HG03196 (cell line): ENCODE measurements around the gene CCDC88B.

ENCODE experiments used
- ATAC-seq: cut with Tn5 transposase; IDR thresholded peaks from one replicate; pipeline ENCODE4 v1.9.1; 2021; ENCODE audit not compliant: unreplicated experiment

CCDC88B gene

DNA sequence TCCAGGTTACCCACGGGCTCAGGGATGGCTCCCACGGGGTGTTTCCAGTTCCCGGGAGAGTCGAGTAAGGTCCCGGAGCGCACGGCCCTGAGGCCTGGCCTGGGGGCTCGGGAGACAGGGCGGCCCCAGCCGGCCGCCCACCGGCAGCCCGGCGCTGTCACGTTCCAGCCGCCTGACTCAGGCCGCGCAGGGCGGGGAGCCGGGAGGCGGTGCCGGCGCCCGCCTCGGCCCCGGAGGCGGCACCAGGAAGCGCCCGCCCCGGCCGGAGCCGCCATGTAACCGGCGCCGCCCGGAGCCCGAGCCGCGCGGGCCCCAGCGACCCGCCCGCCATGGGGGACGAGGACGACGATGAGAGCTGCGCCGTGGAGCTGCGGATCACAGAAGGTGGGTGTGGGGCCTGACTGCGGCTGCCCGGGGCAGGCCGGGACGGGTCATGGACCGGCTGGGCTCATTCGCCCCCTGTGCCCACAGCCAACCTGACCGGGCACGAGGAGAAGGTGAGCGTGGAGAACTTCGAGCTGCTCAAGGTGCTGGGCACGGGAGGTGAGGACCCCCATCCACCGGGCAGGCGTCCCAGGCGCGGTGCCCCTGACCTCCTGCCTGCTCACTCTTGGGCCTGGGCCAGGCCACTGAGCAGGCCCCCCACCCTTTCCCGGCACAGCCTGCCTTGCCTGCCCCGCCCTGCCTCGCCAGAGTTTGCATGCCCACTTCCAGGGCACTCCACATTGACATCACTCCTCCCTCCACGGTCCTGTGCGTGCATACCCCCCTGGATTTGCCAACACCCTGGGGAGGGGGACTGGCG lies 19.1 kb downstream of the CCDC88B start, which contains the start of gene RPS6KA4:
TSS of gene RPS6KA4 (plus strand) at position 256 of the 805 bp plus-strand sequence. CDS start at position 330, 74 bp downstream.
- ATAC-seq = no peak

DNA sequence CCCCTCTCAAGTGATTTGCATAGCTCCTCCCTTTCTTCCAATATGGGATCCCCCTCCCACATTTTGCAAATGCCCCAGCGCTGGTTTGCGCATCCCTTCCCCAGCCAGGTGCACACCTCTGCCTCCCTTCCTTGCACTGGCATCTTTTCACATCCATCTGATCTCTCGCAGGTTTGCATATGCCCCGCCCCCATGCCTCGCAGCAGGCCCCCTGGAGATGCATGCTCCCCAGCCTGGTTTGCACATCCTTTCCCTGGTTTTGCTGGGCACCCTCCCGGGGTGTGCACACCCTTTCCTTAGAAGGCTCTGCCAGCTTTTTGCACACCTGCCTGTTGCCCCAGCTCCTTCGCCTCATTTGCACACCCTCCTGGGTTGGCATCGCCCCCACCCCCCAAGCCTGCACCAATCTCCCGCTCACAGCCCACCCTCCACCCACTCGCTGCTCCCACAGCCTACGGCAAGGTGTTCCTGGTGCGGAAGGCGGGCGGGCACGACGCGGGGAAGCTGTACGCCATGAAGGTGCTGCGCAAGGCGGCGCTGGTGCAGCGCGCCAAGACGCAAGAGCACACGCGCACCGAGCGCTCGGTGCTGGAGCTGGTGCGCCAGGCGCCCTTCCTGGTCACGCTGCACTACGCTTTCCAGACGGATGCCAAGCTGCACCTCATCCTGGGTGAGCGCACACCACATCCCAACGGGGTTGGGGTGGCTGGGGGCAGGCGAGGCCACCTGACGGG lies 19.9 kb downstream of the CCDC88B start:
- no peak for ATAC-seq

DNA sequence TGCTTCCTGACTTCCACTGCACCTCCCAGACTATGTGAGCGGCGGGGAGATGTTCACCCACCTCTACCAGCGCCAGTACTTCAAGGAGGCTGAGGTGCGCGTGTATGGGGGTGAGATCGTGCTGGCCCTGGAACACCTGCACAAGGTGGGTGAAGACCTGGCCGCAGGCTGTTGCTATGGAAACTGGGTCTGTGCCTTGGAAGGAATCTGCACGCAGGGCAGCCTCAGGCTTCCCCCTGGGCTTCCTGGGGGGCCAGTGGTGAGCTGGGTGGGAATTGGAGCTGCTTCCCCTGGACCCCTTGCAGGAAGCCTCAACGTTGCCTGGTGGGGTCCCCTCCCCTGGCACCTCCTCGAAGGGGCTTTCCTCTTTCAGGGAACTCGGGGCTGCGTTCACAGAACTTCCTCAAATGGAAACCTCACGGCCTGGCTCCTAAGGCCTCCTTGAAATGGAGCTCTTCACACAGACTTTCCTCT lies 20.5 kb downstream of the CCDC88B start:
- no peak for ATAC-seq

GRCh38 chr11:64361659-64362058 lies 21.7 kb downstream of the CCDC88B start:
- ATAC-seq = no peak

GRCh38 chr11:64362339-64362738 lies 22.3 kb downstream of the CCDC88B start:
- no peak for ATAC-seq

- ATAC-seq = no peak
Measured at GRCh38 chr11:64364435-64364834, 24.4 kb downstream of the CCDC88B start.

- no peak for ATAC-seq
Measured at GRCh38 chr11:64364911-64365310, 24.9 kb downstream of the CCDC88B start.

- no peak for ATAC-seq
Measured at GRCh38 chr11:64366751-64367150, 26.7 kb downstream of the CCDC88B start.

GRCh38 chr11:64367931-64368672 lies 28.1 kb downstream of the CCDC88B start:
- ATAC-seq = no peak

- no peak for ATAC-seq
Measured at GRCh38 chr11:64368673-64369074, 28.7 kb downstream of the CCDC88B start.

GRCh38 chr11:64369440-64370421 lies 29.7 kb downstream of the CCDC88B start:
- ATAC-seq = no peak

DNA sequence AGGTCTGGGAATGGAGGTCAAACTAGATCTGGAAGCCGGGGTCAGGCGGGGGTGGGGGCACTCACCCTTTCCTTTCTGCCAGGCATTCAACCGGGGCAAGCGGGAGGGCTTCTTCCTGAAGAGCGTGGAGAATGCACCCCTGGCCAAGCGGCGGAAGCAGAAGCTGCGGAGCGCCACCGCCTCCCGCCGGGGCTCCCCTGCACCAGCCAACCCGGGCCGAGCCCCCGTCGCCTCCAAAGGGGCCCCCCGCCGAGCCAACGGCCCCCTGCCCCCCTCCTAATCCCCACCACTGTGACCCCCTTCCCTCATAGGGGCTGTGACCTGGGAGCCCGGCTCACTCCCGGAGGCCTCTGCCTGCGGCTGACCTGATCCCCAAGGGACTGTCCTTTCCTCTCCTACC lies 31.2 kb downstream of the CCDC88B start:
- ATAC-seq = no peak

DNA sequence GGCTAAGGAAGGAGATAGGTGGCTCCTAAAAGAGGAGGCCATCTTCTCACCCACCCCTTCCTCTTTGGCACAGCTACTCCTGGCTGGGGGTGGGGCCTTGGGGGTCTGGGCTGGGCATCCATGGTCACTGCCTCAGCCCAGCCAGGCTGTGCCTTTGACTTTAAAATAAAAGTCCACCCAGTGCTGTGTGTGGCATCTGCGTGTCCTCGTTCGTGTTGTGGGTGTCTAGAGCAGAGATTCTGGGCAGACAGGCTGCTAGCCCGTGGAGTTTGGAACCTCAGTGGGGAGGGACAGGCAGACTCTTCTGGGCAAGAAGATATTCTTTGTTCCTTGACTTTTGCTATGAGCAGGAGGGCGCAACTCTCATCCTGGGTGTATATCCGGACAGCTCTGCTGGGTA lies 32.0 kb downstream of the CCDC88B start:
- no peak for ATAC-seq

GRCh38 chr11:64372802-64373597 lies 33.0 kb downstream of the CCDC88B start:
- no peak for ATAC-seq

DNA sequence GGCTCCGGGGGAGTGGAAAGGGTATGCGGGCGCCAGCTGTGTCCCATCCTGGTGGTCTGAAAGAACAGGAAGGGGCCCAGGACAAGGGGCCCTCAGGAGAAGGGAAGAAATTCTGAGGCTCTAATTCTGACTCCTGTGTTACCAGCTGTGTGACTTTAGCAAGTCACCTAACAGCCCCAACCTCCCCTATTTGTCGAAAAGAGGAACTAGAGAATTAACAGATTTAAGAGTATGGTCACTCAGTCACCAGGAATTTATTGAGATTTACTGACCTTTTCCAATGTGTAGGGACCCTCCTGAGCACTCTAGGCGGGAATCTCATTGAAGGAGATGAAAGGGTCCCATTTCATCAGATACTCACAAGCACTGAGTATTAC lies 33.6 kb downstream of the CCDC88B start:
- no peak for ATAC-seq

DNA sequence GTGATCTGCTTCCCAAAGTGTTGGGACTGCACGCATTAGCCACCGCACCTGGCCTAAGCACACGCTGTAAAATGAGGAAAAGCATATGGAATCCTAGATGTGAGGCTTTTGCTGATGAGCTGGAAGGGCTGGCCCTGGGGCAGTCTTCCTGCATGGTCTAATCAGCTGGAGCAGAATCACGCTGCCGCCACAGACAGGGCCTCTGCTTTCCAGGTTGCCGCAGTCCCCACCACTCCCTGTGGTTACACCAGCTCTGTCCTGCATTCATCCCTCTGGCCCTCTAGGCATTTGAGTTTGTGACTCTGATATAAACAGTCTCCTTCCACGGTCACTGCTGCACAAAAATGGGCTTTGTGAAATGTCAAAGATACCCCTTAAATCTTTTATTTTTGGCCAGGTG lies 36.1 kb downstream of the CCDC88B start:
- ATAC-seq = no peak

- no peak for ATAC-seq
Measured at GRCh38 chr11:64378335-64378880, 38.4 kb downstream of the CCDC88B start.

GRCh38 chr11:64379160-64379559 lies 39.2 kb downstream of the CCDC88B start:
- ATAC-seq = no peak
